IPS DF 6.9 (cell line): ENCODE measurements around the gene SLC43A2.

Experiments used
- DNase-seq: peaks from one replicate; pipeline ENCODE4 v3.0.0-alpha.2; 2013; ENCODE audit warnings: low read depth, low spot score
- H3K27ac ChIP-seq: one replicate; pipeline ENCODE4 v1.5.1; 2013; ENCODE audit warnings: low read length, control low read depth
- H3K27me3 ChIP-seq: 2 replicates; pipeline ENCODE4 v1.6.1; 2013; ENCODE audit warnings: mild to moderate bottlenecking, low read length; ENCODE audit not compliant: control insufficient read depth, insufficient read depth
- H3K36me3 ChIP-seq: 2 replicates; pipeline ENCODE4 v1.6.1; 2013; ENCODE audit warnings: low read length; ENCODE audit not compliant: control insufficient read depth, insufficient read depth
- H3K4me1 ChIP-seq: 2 replicates; pipeline ENCODE4 v1.6.1; 2013; ENCODE audit warnings: low read length; ENCODE audit not compliant: control insufficient read depth, insufficient read depth
- H3K4me3 ChIP-seq: 2 replicates; pipeline ENCODE4 v1.5.1; 2013; ENCODE audit warnings: mild to moderate bottlenecking, low read length
- H3K9me3 ChIP-seq: 2 replicates; pipeline ENCODE4 v1.6.1; 2013; ENCODE audit warnings: low read length, inconsistent platforms; ENCODE audit not compliant: control insufficient read depth, insufficient read depth
- WGBS: extraction: QIAGEN DNeasy Blood & Tissue Kit; methylation state at CpG from one replicate; pipeline ENCODE4 v1.1.7; 2013; ENCODE audit warnings: mixed read lengths, missing lambda C conversion rate; ENCODE audit not compliant: insufficient read length, insufficient coverage; 5-methylcytosine and 5-hydroxymethylcytosine counted together

The SLC43A2 gene

GRCh38 chr17:1553354-1554266 is 75.0 kb downstream of the SLC43A2 start:
- Histone ChIP-seq H3K4me1 (no peaks in the 10 kb centered on the region), H3K4me3 (no peak overlapping the region), H3K9me3 (no peaks in the 10 kb centered on the region), H3K27ac (no peak overlapping the region), H3K36me3 (peaks cover 7% of the 10 kb centered on the region; the same call in 1 of the 2 replicates), H3K27me3 (no peaks in the 10 kb centered on the region)
- WGBS, result no CpG with 5 or more reads among the region's 12 CpGs
- no peak for DNase-seq

GRCh38 chr17:1552932-1553331 is 75.7 kb downstream of the SLC43A2 start:
- Histone ChIP-seq H3K27me3 (no peaks in the 10 kb centered on the region), H3K4me1 (no peaks in the 10 kb centered on the region), H3K27ac (no peak overlapping the region), H3K36me3 (peaks cover 8% of the 10 kb centered on the region), H3K9me3 (no peaks in the 10 kb centered on the region), H3K4me3 (no peak overlapping the region)
- whole genome bisulfite sequencing, result no CpG with 5 or more reads among the region's 11 CpGs
- DNase-seq, result no peak

GRCh38 chr17:1551741-1552140 is 76.9 kb downstream of the SLC43A2 start:
- Histone ChIP-seq H3K27ac (no peak overlapping the region), H3K4me3 (no peak overlapping the region), H3K27me3 (no peaks in the 10 kb centered on the region), H3K36me3 (peaks cover 9% of the 10 kb centered on the region), H3K4me1 (no peaks in the 10 kb centered on the region), H3K9me3 (no peaks in the 10 kb centered on the region)
- no CpG with 5 or more reads among the region's 12 CpGs for WGBS
- no peak for DNase-seq

- no peaks in the 10 kb centered on the region for H3K27me3 ChIP-seq
- DNase-seq, result no peak
- no peaks in the 10 kb centered on the region for H3K9me3 ChIP-seq
- no peak overlapping the region for H3K4me3 ChIP-seq
- no peak overlapping the region for H3K27ac ChIP-seq
- peaks cover 6% of the 10 kb centered on the region for H3K36me3 ChIP-seq
- H3K4me1 ChIP-seq, result no peaks in the 10 kb centered on the region
- WGBS, result no CpG with 5 or more reads among the region's 18 CpGs
These were observed 80.6 kb downstream of the SLC43A2 start for GRCh38 chr17:1548032-1548431.

GRCh38 chr17:1546292-1546922 is 82.2 kb downstream of the SLC43A2 start:
- no CpG with 5 or more reads among the region's 6 CpGs for WGBS
- DNase-seq, result no peak
- Histone ChIP-seq H3K4me1 (no peaks in the 10 kb centered on the region), H3K36me3 (peaks cover 5% of the 10 kb centered on the region), H3K27ac (no peak overlapping the region), H3K4me3 (no peak overlapping the region), H3K27me3 (no peaks in the 10 kb centered on the region), H3K9me3 (no peaks in the 10 kb centered on the region)

GRCh38 chr17:1545618-1546017 is 83.0 kb downstream of the SLC43A2 start:
- H3K27ac ChIP-seq, result no peak overlapping the region
- no peaks in the 10 kb centered on the region for H3K9me3 ChIP-seq
- no peak for DNase-seq
- WGBS, result no CpG with 5 or more reads among the region's 9 CpGs
- H3K4me3 ChIP-seq, result no peak overlapping the region
- H3K27me3 ChIP-seq, result no peaks in the 10 kb centered on the region
- H3K4me1 ChIP-seq, result no peaks in the 10 kb centered on the region
- peaks cover 5% of the 10 kb centered on the region for H3K36me3 ChIP-seq

GRCh38 chr17:1542316-1542715 is 86.3 kb downstream of the SLC43A2 start:
- WGBS, result no CpG with 5 or more reads among the region's 8 CpGs
- Histone ChIP-seq H3K27me3 (no peaks in the 10 kb centered on the region), H3K4me3 (no peak overlapping the region), H3K4me1 (no peaks in the 10 kb centered on the region), H3K27ac (no peak overlapping the region), H3K36me3 (peaks cover 9% of the 10 kb centered on the region; the same call in 1 of the 2 replicates), H3K9me3 (no peaks in the 10 kb centered on the region)
- DNase-seq, result no peak

GRCh38 chr17:1541367-1541904 is 87.2 kb downstream of the SLC43A2 start:
- Histone ChIP-seq H3K36me3 (peaks cover 9% of the 10 kb centered on the region; the same call in 1 of the 2 replicates), H3K27ac (no peak overlapping the region), H3K9me3 (no peaks in the 10 kb centered on the region), H3K27me3 (no peaks in the 10 kb centered on the region), H3K4me1 (no peaks in the 10 kb centered on the region), H3K4me3 (no peak overlapping the region)
- no peak for DNase-seq
- WGBS, result no CpG with 5 or more reads among the region's 4 CpGs

GRCh38 chr17:1539811-1540210 is 88.8 kb downstream of the SLC43A2 start:
- Histone ChIP-seq H3K4me1 (no peaks in the 10 kb centered on the region), H3K27me3 (no peaks in the 10 kb centered on the region), H3K36me3 (peaks cover 9% of the 10 kb centered on the region; the same call in 1 of the 2 replicates), H3K27ac (no peak overlapping the region), H3K9me3 (no peaks in the 10 kb centered on the region), H3K4me3 (no peak overlapping the region)
- no peak for DNase-seq
- WGBS, result no CpG with 5 or more reads among the region's 15 CpGs

GRCh38 chr17:1535737-1536136 is 92.9 kb downstream of the SLC43A2 start:
- Histone ChIP-seq H3K27me3 (no peaks in the 10 kb centered on the region), H3K36me3 (peaks cover 9% of the 10 kb centered on the region), H3K9me3 (no peaks in the 10 kb centered on the region), H3K27ac (no peak overlapping the region), H3K4me1 (no peaks in the 10 kb centered on the region), H3K4me3 (no peak overlapping the region)
- no CpG with 5 or more reads among the region's 4 CpGs for WGBS
- DNase-seq, result no peak
